Measurements from ENCODE around the gene AKR1C3.

DNA sequence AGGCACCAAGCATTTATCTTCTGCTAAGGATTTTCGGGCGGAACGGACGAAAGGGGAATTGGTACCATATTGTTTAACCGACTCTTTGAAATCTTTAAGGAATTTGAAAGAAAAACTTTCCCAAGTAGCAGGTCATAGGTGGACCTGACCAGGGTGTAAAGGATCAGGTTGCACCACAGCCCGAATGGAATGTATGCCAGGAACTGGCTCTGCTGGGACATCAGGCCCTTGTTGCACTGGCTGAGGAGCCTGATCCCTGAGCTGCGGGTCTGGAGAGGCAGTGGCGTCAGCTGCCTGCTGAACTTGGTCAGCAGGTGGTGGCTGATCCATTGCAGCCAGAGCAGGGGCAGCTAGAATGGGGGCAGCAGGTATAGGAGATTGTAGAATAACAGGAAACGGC, 49.1 kb upstream of the AKR1C3 start:
- TF ChIP-seq, protein P1, sequence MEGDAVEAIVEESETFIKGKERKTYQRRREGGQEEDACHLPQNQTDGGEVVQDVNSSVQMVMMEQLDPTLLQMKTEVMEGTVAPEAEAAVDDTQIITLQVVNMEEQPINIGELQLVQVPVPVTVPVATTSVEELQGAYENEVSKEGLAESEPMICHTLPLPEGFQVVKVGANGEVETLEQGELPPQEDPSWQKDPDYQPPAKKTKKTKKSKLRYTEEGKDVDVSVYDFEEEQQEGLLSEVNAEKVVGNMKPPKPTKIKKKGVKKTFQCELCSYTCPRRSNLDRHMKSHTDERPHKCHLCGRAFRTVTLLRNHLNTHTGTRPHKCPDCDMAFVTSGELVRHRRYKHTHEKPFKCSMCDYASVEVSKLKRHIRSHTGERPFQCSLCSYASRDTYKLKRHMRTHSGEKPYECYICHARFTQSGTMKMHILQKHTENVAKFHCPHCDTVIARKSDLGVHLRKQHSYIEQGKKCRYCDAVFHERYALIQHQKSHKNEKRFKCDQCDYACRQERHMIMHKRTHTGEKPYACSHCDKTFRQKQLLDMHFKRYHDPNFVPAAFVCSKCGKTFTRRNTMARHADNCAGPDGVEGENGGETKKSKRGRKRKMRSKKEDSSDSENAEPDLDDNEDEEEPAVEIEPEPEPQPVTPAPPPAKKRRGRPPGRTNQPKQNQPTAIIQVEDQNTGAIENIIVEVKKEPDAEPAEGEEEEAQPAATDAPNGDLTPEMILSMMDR (IDR thresholded peaks at IDR 0.05), result no peak
- TF ChIP-seq POLR2A (IDR thresholded peaks at IDR 0.05), result no peak
